Erythroblast (primary cell): ENCODE data around the gene DNAH9.

Experiments used
- GATA1 ChIP-seq: IDR thresholded peaks from 2 replicates; pipeline ENCODE4 v1.6.1; 2011; ENCODE audit warnings: low read depth, mild to moderate bottlenecking, control low read depth, low read length, moderate library complexity
- POLR2A ChIP-seq: IDR thresholded peaks from 2 replicates; pipeline ENCODE4 v1.6.1; 2011; ENCODE audit warnings: mild to moderate bottlenecking, low read length

- TF ChIP-seq POLR2A (no peak), GATA1 (no peak)
Observed at GRCh38 chr17:11928436-11928835, 330.2 kb downstream of the DNAH9 start.
